ENCODE results near the gene WASF3. TPM values are rescaled to one million over a fixed set of nuclear protein-coding genes. Genes with fewer than 3 reads are reported as not detected.

The WASF3 gene
- total RNA-seq, 1 experiment from 2014 or later = 3.4 TPM

- Histone ChIP-seq H3K27me3 (ENCODE audit: insufficient read depth, low read length) (peaks cover 9% of the 10 kb centered on the region), H3K9me2 (ENCODE audit: insufficient read depth) (no peaks in the 10 kb centered on the region), H3K4me2 (ENCODE audit: low read length) (peak overlapping the region; percentile 38; the same call in 1 of the 2 replicates), H3K9me3 (ENCODE audit: control insufficient read depth in 1 of 2, insufficient read depth in 1 of 2, low read depth in 1 of 2, low read length in 2 of 2) (no peaks in the 10 kb centered on the region), H3K27ac (ENCODE audit: low read depth, low read length) (no peak overlapping the region), H3K4me1 (ENCODE audit: control insufficient read depth in 1 of 2, insufficient read depth in 2 of 2, low read length in 2 of 2) (peaks cover 0 to 8% of the 10 kb centered on the region in 2 experiments; a peak in 1 of 4 replicates), H3K36me3 (ENCODE audit: control insufficient read depth in 1 of 2, insufficient read depth in 2 of 2, low read length in 2 of 2) (no peaks in the 10 kb centered on the region), H3K4me3 (replicated peaks in 1 of 2; ENCODE audit: low read depth in 1 of 2, low read length in 2 of 2) (no peak overlapping the region), H4K20me1 (ENCODE audit: insufficient read depth) (no peaks in the 10 kb centered on the region), H2AFZ (ENCODE audit: low read depth, low read length, poor library complexity, severe bottlenecking) (peak overlapping the region; percentile 95), H3K9ac (ENCODE audit: low read length) (no peak overlapping the region), H3K79me2 (ENCODE audit: insufficient read depth, low read length) (no peaks in the 10 kb centered on the region)
- BruUV-seq (replicated peaks) = no TSS peak
- ChIA-PET RAD21 (ENCODE audit: low non-redundant PET in 1 of 2, low total read pairs in 2 of 2, uncharacterized antibody in 2 of 2, unreplicated experiment in 2 of 2) (interaction anchor here (0.6 to 1.8 kb wide), 8 partner anchors 175 to 514 kb away, joined by 3 to 17 read pairs (median 4); no protein-coding TSS in a partner anchor), POLR2A (interaction anchor here (0.7 kb wide), 1 partner anchor 513 kb away, joined by 5 read pairs; no protein-coding TSS in a partner anchor), CTCF (interaction anchor here (0.6 to 2.5 kb wide), 43 partner anchors 8 to 1124 kb away, joined by 3 to 110 read pairs (median 3); partner anchors contain the start of gene WASF3)
- peak; percentile 93 for ATAC-seq
- intact Hi-C loops (cut with micrococcal nuclease) = loop anchor here (1.0 to 5.0 kb wide), 4 partner anchors 201 to 586 kb away; no protein-coding TSS in a partner anchor
- peak; percentile 88 for TF ChIP-seq RAD21 (IDR thresholded peaks at IDR 0.05; ENCODE audit: low read depth)
- no peak for TF ChIP-seq ZBTB33 (IDR thresholded peaks at IDR 0.05; ENCODE audit: extremely low read depth, insufficient replicate concordance, low read length)
- no peak for TF ChIP-seq ELF1 (IDR thresholded peaks at IDR 0.05; ENCODE audit: borderline replicate concordance, low read depth)
- TF ChIP-seq SP1 (IDR thresholded peaks at IDR 0.05; ENCODE audit: low read depth) = no peak
- TF ChIP-seq CEBPB (IDR thresholded peaks at IDR 0.05; ENCODE audit: low read depth) = no peak
- TF ChIP-seq JUND (IDR thresholded peaks at IDR 0.05) = no peak
- TF ChIP-seq SIN3A (IDR thresholded peaks at IDR 0.05; ENCODE audit: low read depth) = no peak
- TF ChIP-seq, protein P1, sequence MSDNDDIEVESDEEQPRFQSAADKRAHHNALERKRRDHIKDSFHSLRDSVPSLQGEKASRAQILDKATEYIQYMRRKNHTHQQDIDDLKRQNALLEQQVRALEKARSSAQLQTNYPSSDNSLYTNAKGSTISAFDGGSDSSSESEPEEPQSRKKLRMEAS (IDR thresholded peaks at IDR 0.05) = no peak
- TF ChIP-seq, protein P2, sequence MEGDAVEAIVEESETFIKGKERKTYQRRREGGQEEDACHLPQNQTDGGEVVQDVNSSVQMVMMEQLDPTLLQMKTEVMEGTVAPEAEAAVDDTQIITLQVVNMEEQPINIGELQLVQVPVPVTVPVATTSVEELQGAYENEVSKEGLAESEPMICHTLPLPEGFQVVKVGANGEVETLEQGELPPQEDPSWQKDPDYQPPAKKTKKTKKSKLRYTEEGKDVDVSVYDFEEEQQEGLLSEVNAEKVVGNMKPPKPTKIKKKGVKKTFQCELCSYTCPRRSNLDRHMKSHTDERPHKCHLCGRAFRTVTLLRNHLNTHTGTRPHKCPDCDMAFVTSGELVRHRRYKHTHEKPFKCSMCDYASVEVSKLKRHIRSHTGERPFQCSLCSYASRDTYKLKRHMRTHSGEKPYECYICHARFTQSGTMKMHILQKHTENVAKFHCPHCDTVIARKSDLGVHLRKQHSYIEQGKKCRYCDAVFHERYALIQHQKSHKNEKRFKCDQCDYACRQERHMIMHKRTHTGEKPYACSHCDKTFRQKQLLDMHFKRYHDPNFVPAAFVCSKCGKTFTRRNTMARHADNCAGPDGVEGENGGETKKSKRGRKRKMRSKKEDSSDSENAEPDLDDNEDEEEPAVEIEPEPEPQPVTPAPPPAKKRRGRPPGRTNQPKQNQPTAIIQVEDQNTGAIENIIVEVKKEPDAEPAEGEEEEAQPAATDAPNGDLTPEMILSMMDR (IDR thresholded peaks at IDR 0.05 in 2 of 3, conservative IDR thresholded peaks at IDR 0.05 in 1 of 3; ENCODE audit: borderline replicate concordance in 1 of 3, insufficient read depth in 1 of 3, low read depth in 2 of 3, low read length in 2 of 3) = peak; percentile 72 to 96 (median 90)
- TF ChIP-seq CBX3 (IDR thresholded peaks at IDR 0.05; ENCODE audit: low read depth) = no peak
- no peak for TF ChIP-seq TCF7L2 (IDR thresholded peaks at IDR 0.05; ENCODE audit: borderline replicate concordance, extremely low read depth, insufficient read depth, insufficient read length)
- DNase-seq (ENCODE audit: low read depth, low spot score) = peak; percentile 54
Observed at GRCh38 chr13:26698392-26699196, 141.1 kb downstream of the WASF3 start.
